SJSA1 (cell line): ENCODE results near the gene CCN2. TPM values are rescaled to one million over a fixed set of nuclear protein-coding genes. Genes with fewer than 3 reads are reported as not detected.

Experiments
- DNase-seq, 2 experiments: peaks; one replicate each; pipeline ENCODE4 v3.0.0-alpha.2; 2015 to 2020; ENCODE audit warnings: low spot score in 2 of 2, low read depth in 1 of 2
- H3K27ac ChIP-seq: fragments of 250-450 bp; sonication (Bioruptor Pico); 2 replicates; pipeline ENCODE4 v1.5.1; 2020; ENCODE audit warnings: mild to moderate bottlenecking, moderate library complexity
- H3K27me3 ChIP-seq: fragments of 250-450 bp; sonication (Bioruptor Pico); replicated peaks from 2 replicates; pipeline ENCODE4 v1.5.1; 2020; ENCODE audit warnings: mild to moderate bottlenecking, moderate library complexity
- H3K36me3 ChIP-seq: fragments of 250-450 bp; sonication (Bioruptor Pico); 2 replicates; pipeline ENCODE4 v1.5.1; 2020; ENCODE audit warnings: mild to moderate bottlenecking
- H3K4me1 ChIP-seq: fragments of 250-450 bp; sonication (Bioruptor Pico); replicated peaks from 2 replicates; pipeline ENCODE4 v1.6.1; 2021; ENCODE audit warnings: mild to moderate bottlenecking
- H3K4me3 ChIP-seq: fragments of 250-450 bp; sonication (Bioruptor Pico); 2 replicates; pipeline ENCODE4 v1.5.1; 2020; ENCODE audit warnings: mild to moderate bottlenecking
- H3K9me3 ChIP-seq: fragments of 250-450 bp; sonication (Bioruptor Pico); replicated peaks from 2 replicates; pipeline ENCODE4 v1.5.1; 2020; ENCODE audit warnings: mild to moderate bottlenecking
- total RNA-seq: library from RNA; depleted of rRNA; stranded (reverse); fragments of >200 nt; shearing (Covaris generic); gene quantifications from 2 replicates; pipeline ENCODE4 v1.2.3, GENCODE V29; 2014; rRNA removed

The CCN2 gene
- total RNA-seq, 1 experiment from 2014 or later, result 364 TPM

DNA sequence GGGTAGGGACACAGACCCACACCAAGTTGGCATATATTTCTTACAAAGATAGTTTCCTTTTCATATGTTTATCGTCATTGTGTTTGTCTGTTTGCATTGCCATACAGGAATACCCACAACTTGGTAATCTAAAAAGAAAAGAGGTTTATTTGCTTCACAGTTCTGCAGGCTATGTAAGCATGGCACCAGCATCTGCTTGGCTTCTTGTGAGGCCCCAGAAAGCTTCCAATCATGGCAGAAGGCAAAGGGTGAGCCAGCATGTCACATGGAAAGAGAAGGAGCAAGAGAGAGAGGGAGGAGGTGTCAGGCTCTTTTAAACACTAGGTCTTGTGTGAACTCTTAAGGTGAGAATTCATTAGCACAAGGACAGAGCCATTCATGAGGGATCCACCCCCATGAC lies 52.5 kb downstream of the CCN2 start:
- Histone ChIP-seq H3K9me3 (0 out of 2 replicates have a peak, but pooled peaks cover 12% of the 10 kb centered on the region), H3K27ac (no peak overlapping the region), H3K27me3 (no peaks in the 10 kb centered on the region), H3K4me3 (no peak overlapping the region), H3K36me3 (no peaks in the 10 kb centered on the region), H3K4me1 (no peaks in the 10 kb centered on the region)
- no peak for DNase-seq

Other genes with a start within 250 kb of the CCN2 start
- gene OR2A4, start 250.0 kb downstream of the CCN2 start, total RNA-seq, result not detected in 2 replicates
- 0.26 TPM in 1 of 2 replicates, not detected in the other for gene CTAGE9, start 240.4 kb downstream of the CCN2 start, total RNA-seq
- 21.5 and 24.5 TPM in 2 replicates for gene ENPP1, start 143.4 kb downstream of the CCN2 start, total RNA-seq